Measurements from ENCODE around the gene DIP2A. TPM values are rescaled to one million over a fixed set of nuclear protein-coding genes. Genes with fewer than 3 reads are reported as not detected.

Gene DIP2A
- polyA plus RNA-seq, 1 donor from 2014 or later: 45.0 TPM

GRCh38 chr21:46600978-46601377 is 142.3 kb downstream of the DIP2A start:
- no peak overlapping the region for H3K27ac ChIP-seq (ENCODE audit: low read length)
- H3K27me3 ChIP-seq (ENCODE audit: insufficient read depth, low read depth, low read length): no peaks in the 10 kb centered on the region

GRCh38 chr21:46603228-46603627 is 144.5 kb downstream of the DIP2A start:
- H3K4me3 ChIP-seq (ENCODE audit: low read length): no peak overlapping the region
- H3K4me2 ChIP-seq (ENCODE audit: low read length): no peak overlapping the region
- no peaks in the 10 kb centered on the region for H3K79me2 ChIP-seq (replicated peaks; ENCODE audit: insufficient read depth, low read length)
- no peaks in the 10 kb centered on the region for H3F3A ChIP-seq (ENCODE audit: insufficient read depth, low read length, poor library complexity, severe bottlenecking)
- no peaks in the 10 kb centered on the region for H3K9me2 ChIP-seq (ENCODE audit: insufficient read depth, low read length)
- no peak for TF ChIP-seq TAF1 (IDR thresholded peaks at IDR 0.05; ENCODE audit: low read depth)
- no peak for TF ChIP-seq POLR2AphosphoS5 (IDR thresholded peaks at IDR 0.05)
- no peak for TF ChIP-seq EZH2 (IDR thresholded peaks at IDR 0.05; ENCODE audit: borderline replicate concordance, insufficient read depth, low read length, poor library complexity, severe bottlenecking)
- TF ChIP-seq RAD21 (conservative IDR thresholded peaks at IDR 0.05): no peak
- H3K9me3 ChIP-seq (ENCODE audit: low read length): no peaks in the 10 kb centered on the region
- no peaks in the 10 kb centered on the region for H4K20me1 ChIP-seq (ENCODE audit: insufficient read depth)
- no peak overlapping the region for H3K27ac ChIP-seq (ENCODE audit: low read length)
- no peaks in the 10 kb centered on the region for H3K36me3 ChIP-seq (ENCODE audit: insufficient read depth, low read length)
- H2AFZ ChIP-seq (ENCODE audit: low read depth, low read length): no peak overlapping the region
- no peak overlapping the region for H3K9ac ChIP-seq (ENCODE audit: low read length)
- H3K27me3 ChIP-seq (ENCODE audit: insufficient read depth, low read depth, low read length): no peaks in the 10 kb centered on the region

More at GRCh38 chr21:46600978-46601377, 142.3 kb downstream of the DIP2A start:
- Histone ChIP-seq H3K79me2 (replicated peaks; ENCODE audit: insufficient read depth, low read length) (no peaks in the 10 kb centered on the region), H3F3A (ENCODE audit: insufficient read depth, low read length, poor library complexity, severe bottlenecking) (no peaks in the 10 kb centered on the region), H3K4me2 (ENCODE audit: low read length) (no peak overlapping the region), H3K9ac (ENCODE audit: low read length) (no peak overlapping the region), H3K9me2 (ENCODE audit: insufficient read depth, low read length) (no peaks in the 10 kb centered on the region), H3K4me3 (ENCODE audit: low read length) (no peak overlapping the region), H4K20me1 (ENCODE audit: insufficient read depth) (no peaks in the 10 kb centered on the region), H2AFZ (ENCODE audit: low read depth, low read length) (no peak overlapping the region), H3K9me3 (ENCODE audit: low read length) (no peaks in the 10 kb centered on the region), H3K36me3 (ENCODE audit: insufficient read depth, low read length) (no peaks in the 10 kb centered on the region)
- TF ChIP-seq CTCF (IDR thresholded peaks at IDR 0.05; ENCODE audit: poor library complexity, severe bottlenecking): no peak
- TF ChIP-seq EP300 (conservative IDR thresholded peaks at IDR 0.05; ENCODE audit: poor library complexity, severe bottlenecking): no peak

- TF ChIP-seq SMC3 (conservative IDR thresholded peaks at IDR 0.05; ENCODE audit: poor library complexity) (no peak), TAF1 (IDR thresholded peaks at IDR 0.05; ENCODE audit: low read depth) (no peak), EZH2 (IDR thresholded peaks at IDR 0.05; ENCODE audit: borderline replicate concordance, insufficient read depth, low read length, poor library complexity, severe bottlenecking) (no peak), REST (IDR thresholded peaks at IDR 0.05; ENCODE audit: borderline replicate concordance) (no peak), RAD21 (conservative IDR thresholded peaks at IDR 0.05) (no peak), POLR2AphosphoS5 (IDR thresholded peaks at IDR 0.05) (peak; percentile 25)
- Histone ChIP-seq H2AFZ (ENCODE audit: low read depth, low read length) (no peak overlapping the region), H3K9ac (ENCODE audit: low read length) (no peak overlapping the region), H3K36me3 (ENCODE audit: insufficient read depth, low read length) (no peaks in the 10 kb centered on the region), H3K4me2 (ENCODE audit: low read length) (no peak overlapping the region), H3K27me3 (ENCODE audit: insufficient read depth, low read depth, low read length) (no peaks in the 10 kb centered on the region), H3F3A (ENCODE audit: insufficient read depth, low read length, poor library complexity, severe bottlenecking) (no peaks in the 10 kb centered on the region), H3K9me2 (ENCODE audit: insufficient read depth, low read length) (no peaks in the 10 kb centered on the region), H3K4me3 (ENCODE audit: low read length) (no peak overlapping the region), H4K20me1 (ENCODE audit: insufficient read depth) (no peaks in the 10 kb centered on the region), H3K9me3 (ENCODE audit: low read length) (no peaks in the 10 kb centered on the region), H3K27ac (ENCODE audit: low read length) (no peak overlapping the region), H3K79me2 (replicated peaks; ENCODE audit: insufficient read depth, low read length) (no peaks in the 10 kb centered on the region)
Observed at GRCh38 chr21:46604329-46604974, 145.8 kb downstream of the DIP2A start.
